Measurements from ENCODE around the gene GRIA3. TPM values are rescaled to one million over a fixed set of nuclear protein-coding genes. Genes with fewer than 3 reads are reported as not detected.

The GRIA3 gene
- total RNA-seq, 4 donors from 2014 or later = 0.60 to 2.3 (median 1.0) TPM

DNA sequence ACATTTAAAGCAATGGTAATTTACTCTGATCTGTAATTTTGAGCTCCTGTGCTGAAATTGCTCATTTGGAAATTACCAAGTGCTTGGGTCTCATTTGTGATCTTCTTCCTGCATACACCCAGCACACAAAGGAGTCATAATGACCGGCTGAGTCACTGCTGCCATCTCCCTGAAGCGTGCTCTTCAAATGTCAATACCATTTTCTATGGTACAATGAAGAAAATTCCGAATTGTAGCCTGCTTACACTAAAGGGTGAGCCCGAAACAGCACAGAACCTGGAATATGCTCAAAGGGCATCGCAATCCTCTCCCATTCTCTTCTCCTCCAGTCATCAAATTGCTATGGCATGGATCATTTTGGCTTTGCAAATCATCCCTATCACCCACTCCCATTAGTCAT lies 140.5 kb downstream of the GRIA3 start:
- no peak overlapping the region for H3K4me3 ChIP-seq
- 54 to 77% methylated on average over 5 of the region's 5 CpGs for WGBS, 2 donors

DNA sequence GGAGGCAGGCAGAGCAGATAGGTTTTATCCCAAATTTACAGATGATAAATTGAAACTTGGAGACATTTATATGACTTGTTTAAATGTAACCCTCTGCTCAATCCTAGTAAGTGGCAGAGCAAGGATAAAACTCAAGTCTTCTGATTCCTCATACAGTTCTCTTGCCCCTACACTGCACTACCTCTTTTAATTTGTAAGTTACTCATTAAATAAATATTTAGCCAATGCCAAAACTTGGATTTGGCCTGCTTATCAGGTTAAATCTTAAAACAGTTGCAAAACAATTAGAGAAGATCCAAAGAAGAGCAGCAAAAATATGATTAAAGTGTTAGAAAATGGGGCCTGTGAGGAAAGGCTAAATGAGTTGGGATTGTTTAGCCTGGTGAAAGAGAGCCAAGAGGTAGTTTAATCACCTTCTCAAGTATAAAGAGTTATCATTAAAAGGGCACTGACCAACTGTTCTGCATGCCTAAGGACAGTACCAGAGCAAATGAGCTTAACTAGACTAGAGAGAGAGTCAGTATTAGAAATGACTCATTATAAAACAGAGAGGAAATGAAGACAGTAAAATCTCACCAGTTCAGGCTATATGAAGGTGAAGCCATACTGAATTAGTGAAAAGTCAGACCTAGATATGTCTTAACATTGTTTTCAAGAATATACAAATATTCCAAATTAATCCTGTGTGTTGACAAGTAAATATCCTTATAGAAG lies 146.3 kb downstream of the GRIA3 start:
- TF ChIP-seq EP300 (IDR thresholded peaks at IDR 0.05) (no peak), POLR2A (IDR thresholded peaks at IDR 0.05) (no peak)
- no peak overlapping the region for H3K4me3 ChIP-seq
- no peak overlapping the region for H3K27ac ChIP-seq
- H3K27me3 ChIP-seq = no peaks in the 10 kb centered on the region
- DNase-seq (ENCODE audit: low spot score in 2 of 2) = no peak
- H3K36me3 ChIP-seq = no peaks in the 10 kb centered on the region
- no peaks in the 10 kb centered on the region for H3K9me3 ChIP-seq
- no peaks in the 10 kb centered on the region for H3K4me1 ChIP-seq

More for the DNA sequence above, 140.5 kb downstream of the GRIA3 start:
- no peaks in the 10 kb centered on the region for H3K36me3 ChIP-seq
- no peaks in the 10 kb centered on the region for H3K9me3 ChIP-seq
- TF ChIP-seq POLR2A (IDR thresholded peaks at IDR 0.05) (no peak), EP300 (IDR thresholded peaks at IDR 0.05) (no peak)
- TF ChIP-seq, protein P1, sequence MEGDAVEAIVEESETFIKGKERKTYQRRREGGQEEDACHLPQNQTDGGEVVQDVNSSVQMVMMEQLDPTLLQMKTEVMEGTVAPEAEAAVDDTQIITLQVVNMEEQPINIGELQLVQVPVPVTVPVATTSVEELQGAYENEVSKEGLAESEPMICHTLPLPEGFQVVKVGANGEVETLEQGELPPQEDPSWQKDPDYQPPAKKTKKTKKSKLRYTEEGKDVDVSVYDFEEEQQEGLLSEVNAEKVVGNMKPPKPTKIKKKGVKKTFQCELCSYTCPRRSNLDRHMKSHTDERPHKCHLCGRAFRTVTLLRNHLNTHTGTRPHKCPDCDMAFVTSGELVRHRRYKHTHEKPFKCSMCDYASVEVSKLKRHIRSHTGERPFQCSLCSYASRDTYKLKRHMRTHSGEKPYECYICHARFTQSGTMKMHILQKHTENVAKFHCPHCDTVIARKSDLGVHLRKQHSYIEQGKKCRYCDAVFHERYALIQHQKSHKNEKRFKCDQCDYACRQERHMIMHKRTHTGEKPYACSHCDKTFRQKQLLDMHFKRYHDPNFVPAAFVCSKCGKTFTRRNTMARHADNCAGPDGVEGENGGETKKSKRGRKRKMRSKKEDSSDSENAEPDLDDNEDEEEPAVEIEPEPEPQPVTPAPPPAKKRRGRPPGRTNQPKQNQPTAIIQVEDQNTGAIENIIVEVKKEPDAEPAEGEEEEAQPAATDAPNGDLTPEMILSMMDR (IDR thresholded peaks at IDR 0.05) = no peak
- DNase-seq (ENCODE audit: low spot score in 2 of 2) = no peak
- peaks cover 0 to 9% of the 10 kb centered on the region in 2 donors for H3K27me3 ChIP-seq
- no peak overlapping the region for H3K27ac ChIP-seq
- H3K4me1 ChIP-seq = no peaks in the 10 kb centered on the region

GRCh38 chrX:123331349-123331748 lies 147.3 kb downstream of the GRIA3 start:
- no peak for DNase-seq (ENCODE audit: low spot score in 2 of 2)
- no peak overlapping the region for H3K27ac ChIP-seq
- H3K4me1 ChIP-seq = no peaks in the 10 kb centered on the region
- TF ChIP-seq, protein P1 (IDR thresholded peaks at IDR 0.05) = no peak
- TF ChIP-seq POLR2A (IDR thresholded peaks at IDR 0.05) (no peak), EP300 (IDR thresholded peaks at IDR 0.05) (no peak)
- H3K9me3 ChIP-seq = no peaks in the 10 kb centered on the region
- H3K4me3 ChIP-seq = no peak overlapping the region
- H3K27me3 ChIP-seq = no peaks in the 10 kb centered on the region
- no peaks in the 10 kb centered on the region for H3K36me3 ChIP-seq

DNA sequence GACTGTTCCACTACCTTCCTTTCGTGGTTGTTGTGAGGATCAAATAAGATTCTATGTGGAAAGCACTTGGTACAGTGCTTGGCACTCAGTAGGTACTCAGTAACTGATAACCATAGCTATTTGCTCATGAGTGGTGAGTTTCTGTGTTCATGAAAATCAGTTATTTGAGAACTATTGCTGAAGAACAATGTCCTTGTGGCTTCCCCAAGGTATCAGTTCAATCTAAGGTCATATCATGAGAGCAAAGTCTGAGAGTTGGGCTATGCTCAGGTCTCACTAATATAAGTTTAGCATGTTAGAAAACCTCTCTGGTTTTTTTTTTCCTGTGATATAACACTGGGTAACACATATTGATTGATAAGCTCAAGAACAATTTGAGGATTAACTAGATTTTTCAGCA lies 147.8 kb downstream of the GRIA3 start:
- TF ChIP-seq POLR2A (IDR thresholded peaks at IDR 0.05) = no peak
- no peak for TF ChIP-seq EP300 (IDR thresholded peaks at IDR 0.05)
- TF ChIP-seq, protein P1 (IDR thresholded peaks at IDR 0.05) = no peak
- no peak overlapping the region for H3K27ac ChIP-seq
- WGBS, 2 donors = 66 to 78% methylated on average over 1 of the region's 1 CpG
- H3K27me3 ChIP-seq = no peaks in the 10 kb centered on the region
- no peaks in the 10 kb centered on the region for H3K9me3 ChIP-seq
- H3K4me3 ChIP-seq = no peak overlapping the region
- no peak for DNase-seq (ENCODE audit: low spot score in 2 of 2)
- no peaks in the 10 kb centered on the region for H3K4me1 ChIP-seq
- no peaks in the 10 kb centered on the region for H3K36me3 ChIP-seq

DNA sequence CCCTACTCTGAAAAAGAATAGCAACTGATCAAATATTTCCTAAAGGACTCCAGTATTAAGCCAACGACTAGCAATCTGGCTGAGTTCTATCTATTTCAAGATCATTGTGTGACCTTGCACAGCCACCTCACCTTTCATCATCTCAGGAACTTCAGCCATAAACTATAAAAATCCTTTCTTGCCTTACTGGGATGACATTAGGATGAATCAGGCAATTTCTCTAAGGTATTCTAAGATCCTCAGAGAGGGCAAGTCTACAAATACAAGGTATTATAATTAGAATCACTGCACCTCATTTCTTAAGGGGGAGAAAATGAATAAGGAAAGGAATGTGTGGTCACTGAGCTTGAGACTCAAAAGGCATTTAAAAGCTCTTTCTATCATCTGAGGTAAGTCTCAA lies 152.6 kb downstream of the GRIA3 start:
- 60 to 63% methylated on average over 1 of the region's 1 CpG for WGBS, 2 donors
- no peaks in the 10 kb centered on the region for H3K4me1 ChIP-seq
- TF ChIP-seq, protein P1 (IDR thresholded peaks at IDR 0.05) = no peak

More for the DNA sequence above, 152.6 kb downstream of the GRIA3 start:
- no peaks in the 10 kb centered on the region for H3K27me3 ChIP-seq
- H3K27ac ChIP-seq = no peak overlapping the region
- no peaks in the 10 kb centered on the region for H3K36me3 ChIP-seq
- H3K4me3 ChIP-seq = no peak overlapping the region
- no peak for DNase-seq (ENCODE audit: low spot score in 2 of 2)
- no peaks in the 10 kb centered on the region for H3K9me3 ChIP-seq
